GM12892 (cell line): Measurements from ENCODE around the gene MEIS3.

Experiments used
- POLR2A ChIP-seq: IDR thresholded peaks from 2 replicates; pipeline ENCODE4 v1.6.1; 2011; ENCODE audit warnings: low read depth, low read length, control low read depth
- POLR2AphosphoS5 ChIP-seq: IDR thresholded peaks from 2 replicates; pipeline ENCODE4 v1.6.1; 2011; ENCODE audit warnings: low read depth, low read length, control low read depth

GRCh38 chr19:47461876-47462275 is 42.5 kb upstream of the MEIS3 start:
- TF ChIP-seq POLR2AphosphoS5 (no peak), POLR2A (no peak)
